Fibroblast of lung (primary cell): Measurements from ENCODE around the gene AGXT. TPM values are rescaled to one million over a fixed set of nuclear protein-coding genes. Genes with fewer than 3 reads are reported as not detected.

ENCODE experiments used
- DNase-seq, 2 donors: peaks; one replicate each; pipeline versions ENCODE4 v3.0.0 to v3.0.0-alpha.2; 2010; ENCODE audit warnings: low read depth in 2 of 2
- H2AFZ ChIP-seq: 2 replicates; pipeline ENCODE4 v1.5.1; 2012; ENCODE audit warnings: low read length, control low read depth, inconsistent platforms
- H3K27ac ChIP-seq: 2 replicates; pipeline ENCODE4 v1.5.1; 2011; ENCODE audit warnings: low read length, control low read depth; ENCODE audit not compliant: insufficient read depth
- H3K27me3 ChIP-seq: 2 replicates; pipeline ENCODE4 v1.5.1; 2011; ENCODE audit warnings: mild to moderate bottlenecking, low read length; ENCODE audit not compliant: control insufficient read depth, insufficient read depth
- H3K36me3 ChIP-seq: 2 replicates; pipeline ENCODE4 v1.5.1; 2011; ENCODE audit warnings: low read length; ENCODE audit not compliant: control insufficient read depth, insufficient read depth
- H3K4me1 ChIP-seq: 2 replicates; pipeline ENCODE4 v1.5.1; 2011; ENCODE audit warnings: low read length; ENCODE audit not compliant: control insufficient read depth, insufficient read depth; ENCODE audit errors: extremely low read depth
- H3K4me2 ChIP-seq: 2 replicates; pipeline ENCODE4 v1.5.1; 2011; ENCODE audit warnings: low read length, control low read depth; ENCODE audit not compliant: insufficient read depth; ENCODE audit errors: extremely low read depth
- H3K4me3 ChIP-seq, 4 experiments: fragments of 200-600 bp in 1 of 4; sonication (generic) in 1 of 4; replicated peaks in 1 of 4; 2 replicates each; pipeline ENCODE4 v1.5.1; 2011 to 2016; ENCODE audit warnings: low read length in 4 of 4, low read depth in 3 of 4, mild to moderate bottlenecking in 3 of 4, control low read depth in 2 of 4, inconsistent platforms in 1 of 4, mixed read lengths in 1 of 4; ENCODE audit not compliant: insufficient read depth in 1 of 4; ENCODE audit errors: control extremely low read depth in 1 of 4
- H3K79me2 ChIP-seq: 2 replicates; pipeline ENCODE4 v1.5.1; 2012; ENCODE audit warnings: mild to moderate bottlenecking, low read length, inconsistent platforms; ENCODE audit not compliant: control insufficient read depth, insufficient read depth
- H3K9ac ChIP-seq: 2 replicates; pipeline ENCODE4 v1.5.1; 2011; ENCODE audit warnings: mild to moderate bottlenecking, low read length, control low read depth; ENCODE audit not compliant: insufficient read depth
- H3K9me3 ChIP-seq: 2 replicates; pipeline ENCODE4 v1.5.1; 2012; ENCODE audit warnings: low read depth, low read length; ENCODE audit not compliant: control insufficient read depth, insufficient read depth
- H4K20me1 ChIP-seq: 2 replicates; pipeline ENCODE4 v1.5.1; 2011; ENCODE audit warnings: low read length; ENCODE audit not compliant: control insufficient read depth, insufficient read depth; ENCODE audit errors: extremely low read depth
- EZH2 ChIP-seq: IDR thresholded peaks from 2 replicates; pipeline ENCODE4 v1.5.1; 2012; ENCODE audit warnings: low read length, control low read depth, mild to moderate bottlenecking; ENCODE audit errors: missing control alignments
- polyA plus RNA-seq, 2 donors: library from polyadenylated mRNA; depleted of rRNA in 1 of 2; stranded (reverse) in 1 of 2; unstranded in 1 of 2; fragments of >200 nt; gene quantifications; 2 replicates each; pipeline ENCODE4 v1.2.1, GENCODE V29; 2011 to 2012; ENCODE audit warnings: missing spikeins in 1 of 2
- total RNA-seq: library from RNA; depleted of rRNA; stranded (reverse); fragments of >200 nt; gene quantifications from 2 replicates; pipeline ENCODE4 v1.2.1, GENCODE V29; 2014
- TF ChIP-seq, protein P1 (sequence below), 2 donors: IDR thresholded peaks in 1 of 2; conservative IDR thresholded peaks in 1 of 2; 1 replicate in 1 of 2; 2 replicates in 1 of 2; pipeline ENCODE4 v1.5.1; 2011 to 2012; ENCODE audit warnings: low read length in 2 of 2, control low read depth in 1 of 2, inconsistent platforms in 1 of 2, low read depth in 1 of 2, mild to moderate bottlenecking in 1 of 2

Gene AGXT
- total and polyA plus RNA-seq, 2 donors (not counting 1 experiment from before 2014, with no cell fraction given), result not detected

DNA sequence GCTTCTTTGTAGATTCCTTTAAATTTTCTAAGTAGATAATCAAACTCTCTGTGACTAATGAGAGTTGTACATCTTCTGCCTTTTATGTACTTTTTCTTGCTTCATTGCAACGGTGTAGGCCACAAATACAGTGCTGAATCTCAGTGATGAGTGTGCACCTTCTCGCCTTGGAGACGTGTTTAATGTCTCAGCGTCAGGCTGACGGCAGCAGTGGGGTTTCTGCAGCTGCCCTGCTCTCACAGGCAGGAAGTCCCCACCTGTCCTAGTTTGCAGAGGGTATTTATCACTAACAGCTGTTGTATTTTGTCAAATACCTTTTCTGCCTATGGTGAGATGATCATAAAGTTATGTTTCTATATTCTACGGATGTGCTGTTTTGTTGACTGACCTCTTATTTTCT, 13.3 kb downstream of the AGXT start:
- Histone ChIP-seq H3K79me2 (no peaks in the 10 kb centered on the region), H4K20me1 (no peaks in the 10 kb centered on the region), H3K9ac (no peak overlapping the region), H2AFZ (no peak overlapping the region), H3K27me3 (no peaks in the 10 kb centered on the region), H3K27ac (no peak overlapping the region), H3K36me3 (no peaks in the 10 kb centered on the region), H3K4me1 (no peaks in the 10 kb centered on the region), H3K4me2 (no peak overlapping the region), H3K4me3 (no peak overlapping the region), H3K9me3 (no peaks in the 10 kb centered on the region)
- no peak for DNase-seq
- no peak for TF ChIP-seq EZH2
- TF ChIP-seq, protein P1, sequence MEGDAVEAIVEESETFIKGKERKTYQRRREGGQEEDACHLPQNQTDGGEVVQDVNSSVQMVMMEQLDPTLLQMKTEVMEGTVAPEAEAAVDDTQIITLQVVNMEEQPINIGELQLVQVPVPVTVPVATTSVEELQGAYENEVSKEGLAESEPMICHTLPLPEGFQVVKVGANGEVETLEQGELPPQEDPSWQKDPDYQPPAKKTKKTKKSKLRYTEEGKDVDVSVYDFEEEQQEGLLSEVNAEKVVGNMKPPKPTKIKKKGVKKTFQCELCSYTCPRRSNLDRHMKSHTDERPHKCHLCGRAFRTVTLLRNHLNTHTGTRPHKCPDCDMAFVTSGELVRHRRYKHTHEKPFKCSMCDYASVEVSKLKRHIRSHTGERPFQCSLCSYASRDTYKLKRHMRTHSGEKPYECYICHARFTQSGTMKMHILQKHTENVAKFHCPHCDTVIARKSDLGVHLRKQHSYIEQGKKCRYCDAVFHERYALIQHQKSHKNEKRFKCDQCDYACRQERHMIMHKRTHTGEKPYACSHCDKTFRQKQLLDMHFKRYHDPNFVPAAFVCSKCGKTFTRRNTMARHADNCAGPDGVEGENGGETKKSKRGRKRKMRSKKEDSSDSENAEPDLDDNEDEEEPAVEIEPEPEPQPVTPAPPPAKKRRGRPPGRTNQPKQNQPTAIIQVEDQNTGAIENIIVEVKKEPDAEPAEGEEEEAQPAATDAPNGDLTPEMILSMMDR (conservative IDR thresholded peaks at IDR 0.05 in 1 of 2, IDR thresholded peaks at IDR 0.05 in 1 of 2; ENCODE audit: low read depth in 1 of 2, low read length in 2 of 2), result no peak

DNA sequence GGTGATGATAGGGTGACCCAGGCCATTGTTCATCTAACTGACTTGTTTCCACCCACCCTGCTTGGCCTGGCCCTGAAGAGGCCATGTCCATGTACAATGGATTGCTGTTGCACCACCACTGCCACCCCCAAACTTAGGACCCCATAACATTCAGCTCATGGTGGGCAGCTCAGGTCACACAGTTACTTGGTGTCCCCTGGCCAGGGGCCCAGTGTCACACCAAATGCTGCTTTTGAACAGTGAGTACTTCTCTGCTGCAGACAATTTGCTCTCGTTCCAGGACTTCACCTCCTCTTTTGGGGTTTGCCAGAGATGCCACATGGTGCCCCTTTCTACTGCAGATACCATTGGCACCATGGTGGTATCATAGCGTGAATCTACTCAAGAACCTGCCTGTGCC, 15.6 kb downstream of the AGXT start:
- Histone ChIP-seq H3K4me3 (no peak overlapping the region), H3K27ac (no peak overlapping the region), H3K36me3 (no peaks in the 10 kb centered on the region), H3K9ac (no peak overlapping the region), H2AFZ (no peak overlapping the region), H3K27me3 (no peaks in the 10 kb centered on the region), H3K79me2 (no peaks in the 10 kb centered on the region), H4K20me1 (no peaks in the 10 kb centered on the region), H3K9me3 (no peaks in the 10 kb centered on the region), H3K4me1 (no peaks in the 10 kb centered on the region), H3K4me2 (no peak overlapping the region)
- TF ChIP-seq, protein P1 (conservative IDR thresholded peaks at IDR 0.05 in 1 of 2, IDR thresholded peaks at IDR 0.05 in 1 of 2; ENCODE audit: low read depth in 1 of 2, low read length in 2 of 2), result no peak
- no peak for TF ChIP-seq EZH2
- DNase-seq, result no peak

DNA sequence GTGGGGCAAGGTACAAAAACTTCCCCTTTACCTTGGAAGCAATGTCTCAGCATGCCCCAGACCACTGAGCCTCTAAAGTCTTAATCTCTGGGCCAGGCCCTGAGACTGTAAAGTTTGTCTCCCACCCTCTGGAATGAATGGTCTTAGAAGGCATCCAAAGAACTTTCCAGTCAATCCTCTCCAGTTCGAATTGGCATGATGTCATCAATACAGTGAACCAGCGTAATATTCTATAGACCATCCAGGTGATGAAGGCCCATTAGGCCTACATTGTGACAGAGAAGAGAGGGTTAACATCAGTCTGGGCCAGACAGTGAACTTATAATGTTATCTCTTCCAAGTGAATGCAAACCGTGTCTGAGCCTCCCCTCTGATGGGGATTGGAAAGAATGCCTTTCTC, 16.1 kb downstream of the AGXT start:
- H3K79me2 ChIP-seq, result no peaks in the 10 kb centered on the region
- H3K9ac ChIP-seq, result no peak overlapping the region
- DNase-seq, result no peak
- no peak overlapping the region for H2AFZ ChIP-seq
- H3K9me3 ChIP-seq, result no peaks in the 10 kb centered on the region
- TF ChIP-seq, protein P1 (conservative IDR thresholded peaks at IDR 0.05 in 1 of 2, IDR thresholded peaks at IDR 0.05 in 1 of 2; ENCODE audit: low read depth in 1 of 2, low read length in 2 of 2), result no peak
- no peak for TF ChIP-seq EZH2
- no peak overlapping the region for H3K4me2 ChIP-seq
- H3K27me3 ChIP-seq, result no peaks in the 10 kb centered on the region
- no peaks in the 10 kb centered on the region for H3K4me1 ChIP-seq
- H3K4me3 ChIP-seq, result no peak overlapping the region
- no peaks in the 10 kb centered on the region for H3K36me3 ChIP-seq
- no peaks in the 10 kb centered on the region for H4K20me1 ChIP-seq
- H3K27ac ChIP-seq, result no peak overlapping the region
